DOHH2 (cell line): ENCODE measurements around the gene GREB1.

Experiments used
- H3F3A ChIP-seq: fragments of 200-600 bp; sonication (generic), shearing (Covaris generic); 2 replicates; pipeline ENCODE4 v1.6.0; 2016; ENCODE audit warnings: antibody characterized with exemption, mild to moderate bottlenecking; ENCODE audit not compliant: control insufficient read depth, insufficient read depth
- H3K27ac ChIP-seq: fragments of 200-600 bp; sonication (generic); 2 replicates; pipeline ENCODE4 v1.5.1; 2014; ENCODE audit warnings: low read depth, mild to moderate bottlenecking, low read length, moderate library complexity
- H3K27me3 ChIP-seq: fragments of 200-600 bp; sonication (generic); 2 replicates; pipeline ENCODE4 v1.6.1; 2014; ENCODE audit warnings: mild to moderate bottlenecking, low read length, mixed read lengths; ENCODE audit not compliant: control insufficient read depth
- H3K36me3 ChIP-seq: fragments of 200-600 bp; sonication (generic); 2 replicates; pipeline ENCODE4 v1.6.1; 2014; ENCODE audit warnings: mild to moderate bottlenecking, low read length, moderate library complexity, mixed read lengths; ENCODE audit not compliant: control insufficient read depth
- H3K4me1 ChIP-seq: fragments of 200-600 bp; sonication (generic); 2 replicates; pipeline ENCODE4 v1.6.1; 2014; ENCODE audit warnings: mild to moderate bottlenecking, low read length, mixed read lengths; ENCODE audit not compliant: control insufficient read depth
- H3K4me2 ChIP-seq: fragments of 200-600 bp; sonication (generic); 2 replicates; pipeline ENCODE4 v1.6.0; 2014; ENCODE audit warnings: mild to moderate bottlenecking, low read length, moderate library complexity
- H3K4me3 ChIP-seq: fragments of 200-600 bp; sonication (generic); 2 replicates; pipeline ENCODE4 v1.5.1; 2014; ENCODE audit warnings: mild to moderate bottlenecking, low read length, mixed read lengths
- H3K79me2 ChIP-seq: fragments of 200-600 bp; sonication (generic); 2 replicates; pipeline ENCODE4 v1.6.1; 2014; ENCODE audit warnings: mild to moderate bottlenecking, low read length, mixed read lengths; ENCODE audit not compliant: control insufficient read depth
- H3K9me2 ChIP-seq: fragments of 200-600 bp; sonication (generic); replicated peaks from 2 replicates; pipeline ENCODE4 v1.6.1; 2014; ENCODE audit warnings: mild to moderate bottlenecking, low read length, mixed read lengths; ENCODE audit not compliant: control insufficient read depth
- H3K9me3 ChIP-seq: fragments of 200-600 bp; sonication (generic); 2 replicates; pipeline ENCODE4 v1.6.1; 2014; ENCODE audit warnings: antibody characterized with exemption, low read length, mixed read lengths; ENCODE audit not compliant: control insufficient read depth, insufficient read depth
- H4K20me1 ChIP-seq: fragments of 200-600 bp; sonication (generic); 2 replicates; pipeline ENCODE4 v1.6.0; 2014; ENCODE audit warnings: low read depth, mild to moderate bottlenecking, antibody characterized with exemption, low read length, moderate library complexity; ENCODE audit not compliant: control insufficient read depth, insufficient read depth
- EZH2phosphoT487 ChIP-seq: fragments of 200-600 bp; sonication (generic); IDR thresholded peaks from 2 replicates; pipeline ENCODE4 v1.6.1; 2017; ENCODE audit warnings: borderline replicate concordance, mild to moderate bottlenecking, antibody characterized with exemption, low read length, moderate library complexity, mixed read lengths
- TF ChIP-seq, protein P1 (sequence below): fragments of 200-600 bp; sonication (generic); IDR thresholded peaks from one replicate; pipeline ENCODE4 v1.5.1; 2014; ENCODE audit warnings: antibody characterized with exemption, mild to moderate bottlenecking, low read depth, low read length; ENCODE audit not compliant: poor library complexity, severe bottlenecking

Gene GREB1

DNA sequence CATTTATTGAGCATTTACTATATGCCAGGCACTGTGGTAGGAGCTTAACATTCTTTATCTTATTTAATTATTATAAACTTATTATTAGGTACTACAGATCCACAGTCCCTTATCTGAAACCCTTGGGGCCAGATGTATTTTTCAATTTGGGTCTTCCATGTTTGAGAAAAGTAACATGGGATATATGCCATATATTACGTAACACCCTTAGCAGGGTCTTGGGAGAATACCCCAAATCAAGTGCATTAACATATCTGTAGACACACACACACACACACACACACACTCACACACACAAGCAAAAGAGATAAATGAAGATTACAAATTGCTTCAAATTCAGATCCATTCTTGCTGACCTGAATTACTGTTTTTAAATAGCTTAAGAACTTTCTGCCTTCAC, 122.4 kb downstream of the GREB1 start:
- H3K4me1 ChIP-seq = no peaks in the 10 kb centered on the region
- H3K4me2 ChIP-seq = no peak overlapping the region
- H3K9me3 ChIP-seq = no peaks in the 10 kb centered on the region
- H3K27ac ChIP-seq = no peak overlapping the region
- no peaks in the 10 kb centered on the region for H4K20me1 ChIP-seq
- H3K36me3 ChIP-seq = no peaks in the 10 kb centered on the region
- no peaks in the 10 kb centered on the region for H3K79me2 ChIP-seq
- H3K9me2 ChIP-seq = no peaks in the 10 kb centered on the region
- TF ChIP-seq EZH2phosphoT487 = no peak
- TF ChIP-seq, protein P1, sequence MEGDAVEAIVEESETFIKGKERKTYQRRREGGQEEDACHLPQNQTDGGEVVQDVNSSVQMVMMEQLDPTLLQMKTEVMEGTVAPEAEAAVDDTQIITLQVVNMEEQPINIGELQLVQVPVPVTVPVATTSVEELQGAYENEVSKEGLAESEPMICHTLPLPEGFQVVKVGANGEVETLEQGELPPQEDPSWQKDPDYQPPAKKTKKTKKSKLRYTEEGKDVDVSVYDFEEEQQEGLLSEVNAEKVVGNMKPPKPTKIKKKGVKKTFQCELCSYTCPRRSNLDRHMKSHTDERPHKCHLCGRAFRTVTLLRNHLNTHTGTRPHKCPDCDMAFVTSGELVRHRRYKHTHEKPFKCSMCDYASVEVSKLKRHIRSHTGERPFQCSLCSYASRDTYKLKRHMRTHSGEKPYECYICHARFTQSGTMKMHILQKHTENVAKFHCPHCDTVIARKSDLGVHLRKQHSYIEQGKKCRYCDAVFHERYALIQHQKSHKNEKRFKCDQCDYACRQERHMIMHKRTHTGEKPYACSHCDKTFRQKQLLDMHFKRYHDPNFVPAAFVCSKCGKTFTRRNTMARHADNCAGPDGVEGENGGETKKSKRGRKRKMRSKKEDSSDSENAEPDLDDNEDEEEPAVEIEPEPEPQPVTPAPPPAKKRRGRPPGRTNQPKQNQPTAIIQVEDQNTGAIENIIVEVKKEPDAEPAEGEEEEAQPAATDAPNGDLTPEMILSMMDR = no peak
- H3F3A ChIP-seq = no peaks in the 10 kb centered on the region
- H3K4me3 ChIP-seq = no peak overlapping the region
- H3K27me3 ChIP-seq = peaks cover 5% of the 10 kb centered on the region; the same call in 1 of the 2 replicates

DNA sequence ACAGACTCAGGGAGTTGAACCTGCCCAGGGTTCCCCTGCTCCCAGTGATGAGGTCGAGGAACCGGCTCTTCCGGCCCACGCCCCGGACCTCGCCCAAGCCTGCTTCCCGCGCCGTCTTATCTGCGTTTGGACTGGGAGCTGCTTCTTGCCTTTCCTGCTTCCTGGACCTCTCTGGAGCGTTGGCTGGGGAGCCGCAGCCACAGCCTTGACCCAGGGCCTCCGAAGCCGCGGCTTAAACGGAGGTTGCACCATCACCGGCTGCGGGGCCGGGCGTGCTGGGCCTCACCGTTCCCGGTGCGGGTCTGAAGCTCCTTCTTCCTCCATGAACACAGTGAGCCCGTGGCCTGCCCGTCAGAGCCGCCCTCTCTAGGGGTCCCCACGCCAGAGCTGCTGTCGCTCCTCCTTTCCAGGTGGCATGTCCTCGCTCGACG, 122.8 kb downstream of the GREB1 start:
- Histone ChIP-seq H3K4me3 (no peak overlapping the region), H3K4me1 (no peaks in the 10 kb centered on the region), H3K9me3 (no peaks in the 10 kb centered on the region), H3K9me2 (no peaks in the 10 kb centered on the region), H3K27me3 (0 out of 2 replicates have a peak, but pooled peaks cover under 1% of the 10 kb centered on the region), H3K36me3 (no peaks in the 10 kb centered on the region), H3K79me2 (no peaks in the 10 kb centered on the region), H3K27ac (no peak overlapping the region), H3F3A (no peaks in the 10 kb centered on the region), H4K20me1 (no peaks in the 10 kb centered on the region), H3K4me2 (no peak overlapping the region)
- TF ChIP-seq, protein P1 = no peak
- no peak for TF ChIP-seq EZH2phosphoT487

DNA sequence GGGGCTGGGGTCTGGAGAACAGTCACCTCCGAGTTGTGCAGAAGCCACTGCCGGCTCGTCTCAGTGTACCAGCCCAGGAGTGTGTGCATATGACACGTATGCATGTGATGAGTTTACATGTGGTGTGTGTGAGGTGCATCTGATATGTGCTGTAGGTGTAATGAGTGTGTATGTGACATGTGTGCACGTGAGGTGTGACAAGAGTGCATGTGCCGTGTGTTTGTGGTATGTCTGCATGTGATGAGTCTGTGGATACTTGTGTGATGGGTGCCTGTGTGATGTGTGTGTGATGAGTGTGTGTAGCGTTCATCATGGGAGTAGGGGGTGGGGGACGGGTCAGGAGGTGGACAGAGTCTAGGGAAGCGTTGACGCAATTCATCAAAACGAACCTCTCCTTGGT, 123.3 kb downstream of the GREB1 start:
- no peak overlapping the region for H3K4me2 ChIP-seq
- no peaks in the 10 kb centered on the region for H3K79me2 ChIP-seq
- no peaks in the 10 kb centered on the region for H3K4me1 ChIP-seq
- no peak for TF ChIP-seq EZH2phosphoT487
- TF ChIP-seq, protein P1 = no peak
- no peak overlapping the region for H3K4me3 ChIP-seq
- peaks cover 3% of the 10 kb centered on the region; the same call in 1 of the 2 replicates for H3K9me3 ChIP-seq
- no peaks in the 10 kb centered on the region for H3K9me2 ChIP-seq
- no peaks in the 10 kb centered on the region for H3K27me3 ChIP-seq
- H3K27ac ChIP-seq = no peak overlapping the region
- H4K20me1 ChIP-seq = no peaks in the 10 kb centered on the region
- no peaks in the 10 kb centered on the region for H3F3A ChIP-seq
- H3K36me3 ChIP-seq = no peaks in the 10 kb centered on the region
